Endodermal cell (in vitro differentiated cells): ENCODE results near the gene PPIE. TPM values are rescaled to one million over a fixed set of nuclear protein-coding genes. Genes with fewer than 3 reads are reported as not detected.

Experiments
- DNase-seq: peaks from one replicate; pipeline ENCODE4 v3.0.0-alpha.2; 2017
- H3K27ac ChIP-seq: 2 replicates; pipeline ENCODE4 v1.5.1; 2013; ENCODE audit warnings: mild to moderate bottlenecking, low read depth, low read length, moderate library complexity
- H3K27me3 ChIP-seq: 2 replicates; pipeline ENCODE4 v1.6.1; 2013; ENCODE audit warnings: mild to moderate bottlenecking, low read length, moderate library complexity; ENCODE audit not compliant: insufficient read depth, control insufficient read depth, poor library complexity, severe bottlenecking
- H3K36me3 ChIP-seq: 2 replicates; pipeline ENCODE4 v1.7.0; 2013; ENCODE audit warnings: mild to moderate bottlenecking, low read length, moderate library complexity; ENCODE audit not compliant: control insufficient read depth, insufficient read depth
- H3K4me1 ChIP-seq: one replicate; pipeline ENCODE4 v1.7.0; 2013; ENCODE audit warnings: low read length; ENCODE audit not compliant: control insufficient read depth, insufficient read depth
- H3K4me3 ChIP-seq: 2 replicates; pipeline ENCODE4 v1.5.1; 2013; ENCODE audit warnings: mild to moderate bottlenecking, low read length, moderate library complexity
- H3K9ac ChIP-seq: 2 replicates; pipeline ENCODE4 v1.6.1; 2013; ENCODE audit warnings: mild to moderate bottlenecking, low read length, moderate library complexity; ENCODE audit not compliant: poor library complexity, severe bottlenecking; ENCODE audit errors: extremely low read depth
- H3K9me3 ChIP-seq: 2 replicates; pipeline ENCODE4 v1.6.1; 2013; ENCODE audit warnings: mild to moderate bottlenecking, low read length, moderate library complexity; ENCODE audit not compliant: control insufficient read depth
- H3K27ac Mint-ChIP-seq: 2 replicates; pipeline ENCODE4 v1.8.0; 2020; ENCODE audit warnings: mixed read lengths
- H3K27me3 Mint-ChIP-seq: 2 replicates; pipeline ENCODE4 v1.8.0; 2021; ENCODE audit warnings: mild to moderate bottlenecking, mixed read lengths; ENCODE audit not compliant: insufficient read depth
- H3K36me3 Mint-ChIP-seq: 2 replicates; pipeline ENCODE4 v1.8.0; 2020; ENCODE audit warnings: low read depth, mixed read lengths
- H3K4me1 Mint-ChIP-seq: 2 replicates; pipeline ENCODE4 v1.8.0; 2020; ENCODE audit warnings: mixed read lengths
- H3K4me3 Mint-ChIP-seq: 2 replicates; pipeline ENCODE4 v1.8.0; 2020; ENCODE audit warnings: mild to moderate bottlenecking, moderate library complexity, mixed read lengths
- H3K9me3 Mint-ChIP-seq: 2 replicates; pipeline ENCODE4 v1.8.0; 2020; ENCODE audit warnings: mild to moderate bottlenecking, mixed read lengths
- CTCF ChIP-seq: fragments of 200-600 bp; sonication (generic); conservative IDR thresholded peaks from 2 replicates; pipeline ENCODE4 v1.5.0; 2021; ENCODE audit warnings: antibody characterized with exemption, mild to moderate bottlenecking
- WGBS, 2 experiments: methylation state at CpG; one replicate each; pipeline versions ENCODE4 v1.1.5 to v1.1.7; 2013; ENCODE audit warnings: missing lambda C conversion rate in 2 of 2, mixed read lengths in 1 of 2; ENCODE audit not compliant: insufficient coverage in 1 of 2, insufficient read length in 1 of 2; 5-methylcytosine and 5-hydroxymethylcytosine counted together
- total RNA-seq, 2 donors: library from RNA; stranded (reverse); fragmentation: NEBNext Ultra II Directional in 1 of 2; extraction: Animal tissue kit (Norgen Biotek cat#: 25700) in 1 of 2; gene quantifications; 2 replicates in 1 of 2; 3 replicates in 1 of 2; pipeline ENCODE4 v1.2.1, GENCODE V29; 2021

Gene PPIE
- total RNA-seq, 2 donors from 2014 or later = 39.5 to 59.4 TPM

DNA sequence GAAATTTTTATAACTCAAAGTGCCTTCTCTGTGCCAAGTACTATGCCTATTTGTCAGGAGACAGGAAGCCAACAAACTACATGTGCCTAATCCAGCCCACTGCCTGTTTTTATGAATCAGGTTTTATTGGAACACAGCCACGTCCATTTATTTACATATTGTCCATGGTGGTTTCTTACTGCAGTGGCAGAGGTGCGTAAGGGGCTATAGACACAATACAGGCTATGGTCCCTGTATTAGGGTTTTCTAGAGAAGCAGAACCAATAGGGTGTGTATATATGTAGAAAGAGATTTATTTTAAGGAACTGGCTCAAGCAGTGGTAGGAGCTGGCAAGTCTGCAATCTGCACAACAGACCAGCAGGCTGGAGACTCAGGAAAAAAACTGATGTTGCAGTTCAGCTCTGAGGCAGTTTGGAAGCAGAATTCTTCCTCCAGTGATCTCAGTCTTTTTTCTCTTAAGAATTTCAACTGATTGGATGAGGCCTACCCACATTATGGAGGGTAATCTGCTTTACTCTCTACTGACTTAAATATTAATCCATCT, 15.4 kb downstream of the PPIE start:
- Histone ChIP-seq H3K9ac (no peak overlapping the region), H3K4me1 (no peaks in the 10 kb centered on the region), H3K4me3 (no peak overlapping the region), H3K9me3 (no peaks in the 10 kb centered on the region), H3K36me3 (peaks cover 70% of the 10 kb centered on the region), H3K27me3 (no peaks in the 10 kb centered on the region), H3K27ac (no peak overlapping the region)
- no peak for TF ChIP-seq CTCF
- Mint-ChIP-seq H3K4me1 (no peaks in the 10 kb centered on the region), H3K4me3 (no peak overlapping the region), H3K27ac (no peak overlapping the region), H3K9me3 (no peaks in the 10 kb centered on the region), H3K27me3 (no peaks in the 10 kb centered on the region), H3K36me3 (peaks cover 77% of the 10 kb centered on the region)
- DNase-seq = no peak
- WGBS, 2 experiments = 97% methylated on average over 2 of the region's 2 CpGs; no CpG with 5 or more reads in 1 of the 2 experiments

DNA sequence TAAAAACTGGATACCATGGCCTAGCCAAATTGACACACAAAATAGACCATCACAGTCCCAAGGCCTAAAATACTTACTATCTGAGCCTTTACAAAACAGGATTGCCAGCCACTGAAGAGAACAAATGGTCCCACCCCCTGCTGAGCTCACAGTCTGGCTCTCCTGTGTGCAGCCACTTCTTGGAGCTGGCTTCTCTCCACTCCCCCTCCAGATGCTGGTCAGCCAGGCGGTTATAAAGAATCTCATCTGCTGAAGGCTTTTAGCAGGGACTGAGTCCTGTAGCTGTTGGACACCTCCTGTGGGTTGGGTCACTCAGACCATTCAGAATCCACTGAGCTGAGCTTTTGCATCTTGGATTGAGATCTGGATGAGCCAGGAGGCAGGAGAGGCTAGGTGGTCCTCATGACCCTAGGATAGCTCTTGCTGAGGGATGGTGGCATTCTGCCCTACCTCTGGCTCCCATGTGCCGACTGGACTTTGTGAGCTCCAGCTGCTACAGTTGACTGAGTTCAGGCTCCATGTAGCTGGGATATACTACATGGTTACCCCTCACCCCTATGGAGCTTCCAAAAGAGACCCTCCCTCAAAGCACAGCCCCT, 16.3 kb downstream of the PPIE start:
- Histone ChIP-seq H3K27me3 (no peaks in the 10 kb centered on the region), H3K4me1 (no peaks in the 10 kb centered on the region), H3K4me3 (no peak overlapping the region), H3K27ac (no peak overlapping the region), H3K9me3 (no peaks in the 10 kb centered on the region), H3K36me3 (peaks cover 66% of the 10 kb centered on the region), H3K9ac (no peak overlapping the region)
- Mint-ChIP-seq H3K27ac (no peak overlapping the region), H3K4me3 (no peak overlapping the region), H3K27me3 (no peaks in the 10 kb centered on the region), H3K36me3 (peaks cover 78% of the 10 kb centered on the region), H3K9me3 (peaks cover 2% of the 10 kb centered on the region), H3K4me1 (no peaks in the 10 kb centered on the region)
- DNase-seq = no peak
- TF ChIP-seq CTCF = no peak
- WGBS, 2 experiments = 93% methylated on average over 2 of the region's 2 CpGs; no CpG with 5 or more reads in 1 of the 2 experiments

- no peak overlapping the region for H3K9ac ChIP-seq
- no peaks in the 10 kb centered on the region for H3K9me3 ChIP-seq
- Mint-ChIP-seq H3K4me3 (no peak overlapping the region), H3K9me3 (peaks cover 3% of the 10 kb centered on the region), H3K36me3 (peaks cover 71% of the 10 kb centered on the region), H3K27ac (no peak overlapping the region), H3K27me3 (no peaks in the 10 kb centered on the region), H3K4me1 (no peaks in the 10 kb centered on the region)
- no peaks in the 10 kb centered on the region for H3K4me1 ChIP-seq
- DNase-seq = no peak
- no peaks in the 10 kb centered on the region for H3K27me3 ChIP-seq
- no peak overlapping the region for H3K27ac ChIP-seq
- no peak overlapping the region for H3K4me3 ChIP-seq
- WGBS, 2 experiments = 88 to 97% methylated on average over 8 to 9 of the region's 9 CpGs
- H3K36me3 ChIP-seq = peaks cover 55% of the 10 kb centered on the region
- TF ChIP-seq CTCF = no peak
Observed at GRCh38 chr1:39755965-39756659, 17.4 kb downstream of the PPIE start.
